Thyroid gland (tissue), 4 donors: ENCODE data around the gene GLYR1. TPM values are rescaled to one million over a fixed set of nuclear protein-coding genes. Genes with fewer than 3 reads are reported as not detected.
A peak's percentile ranks its signal among the peaks of the same experiment; 100 is the strongest.

Experiments
- DNase-seq, 2 donors: peaks; one replicate each; pipeline ENCODE4 v3.0.0-alpha.2; 2019
- H3K27ac ChIP-seq, 3 donors: fragments of 200-600 bp; sonication (generic); 1 replicate in 2 of 3; 2 replicates in 1 of 3; pipeline ENCODE4 v1.5.1; 2016 to 2019; ENCODE audit warnings: mild to moderate bottlenecking in 1 of 3, moderate library complexity in 1 of 3
- H3K27me3 ChIP-seq: fragments of 200-600 bp; sonication (generic); one replicate; pipeline ENCODE4 v1.5.1; 2019
- H3K36me3 ChIP-seq, 2 donors: fragments of 200-600 bp; sonication (generic); one replicate each; pipeline ENCODE4 v1.5.1; 2016 to 2019
- H3K4me1 ChIP-seq, 2 donors: fragments of 200-600 bp; sonication (generic); one replicate each; pipeline ENCODE4 v1.5.1; 2017 to 2019
- H3K4me3 ChIP-seq, 3 donors: fragments of 200-600 bp; sonication (generic); replicated peaks in 1 of 3; 1 replicate in 2 of 3; 2 replicates in 1 of 3; pipeline ENCODE4 v1.5.1; 2016; ENCODE audit warnings: mild to moderate bottlenecking in 1 of 3
- H3K9me3 ChIP-seq: fragments of 200-600 bp; sonication (generic); one replicate; pipeline ENCODE4 v1.5.1; 2017
- POLR2A ChIP-seq, 2 donors: fragments of 450-650 bp; IDR thresholded peaks; one replicate each; pipeline ENCODE4 v1.6.1; 2017; ENCODE audit warnings: antibody characterized with exemption in 2 of 2, mild to moderate bottlenecking in 2 of 2, moderate library complexity in 1 of 2
- WGBS, 2 donors: methylation state at CpG; one replicate each; pipeline ENCODE4 v1.1.5; 2017; 5-methylcytosine and 5-hydroxymethylcytosine counted together
- intact Hi-C: fragments of 100-400 bp; cut with DNase I; formaldehyde crosslinking; loops from one replicate; pipeline ENCODE4 v1.15.1; 2023
- total RNA-seq, 4 donors: library from RNA; depleted of rRNA; stranded (reverse); fragments of >200 nt; gene quantifications; one replicate each; pipeline ENCODE4 v1.2.3, GENCODE V29; 2016
- TF ChIP-seq, protein P1 (sequence below), 6 experiments: fragments of 200-600 bp in 3 of 6; fragments of 450-650 bp in 3 of 6; sonication (generic) in 3 of 6; IDR thresholded peaks; one replicate each; pipeline ENCODE4 v1.5.1; 2016 to 2019; ENCODE audit warnings: antibody characterized with exemption in 6 of 6, mild to moderate bottlenecking in 2 of 6, inconsistent platforms in 1 of 6, moderate library complexity in 1 of 6

Gene GLYR1
- total RNA-seq, 4 donors from 2014 or later: 43.1 to 89.2 (median 75.5) TPM

DNA sequence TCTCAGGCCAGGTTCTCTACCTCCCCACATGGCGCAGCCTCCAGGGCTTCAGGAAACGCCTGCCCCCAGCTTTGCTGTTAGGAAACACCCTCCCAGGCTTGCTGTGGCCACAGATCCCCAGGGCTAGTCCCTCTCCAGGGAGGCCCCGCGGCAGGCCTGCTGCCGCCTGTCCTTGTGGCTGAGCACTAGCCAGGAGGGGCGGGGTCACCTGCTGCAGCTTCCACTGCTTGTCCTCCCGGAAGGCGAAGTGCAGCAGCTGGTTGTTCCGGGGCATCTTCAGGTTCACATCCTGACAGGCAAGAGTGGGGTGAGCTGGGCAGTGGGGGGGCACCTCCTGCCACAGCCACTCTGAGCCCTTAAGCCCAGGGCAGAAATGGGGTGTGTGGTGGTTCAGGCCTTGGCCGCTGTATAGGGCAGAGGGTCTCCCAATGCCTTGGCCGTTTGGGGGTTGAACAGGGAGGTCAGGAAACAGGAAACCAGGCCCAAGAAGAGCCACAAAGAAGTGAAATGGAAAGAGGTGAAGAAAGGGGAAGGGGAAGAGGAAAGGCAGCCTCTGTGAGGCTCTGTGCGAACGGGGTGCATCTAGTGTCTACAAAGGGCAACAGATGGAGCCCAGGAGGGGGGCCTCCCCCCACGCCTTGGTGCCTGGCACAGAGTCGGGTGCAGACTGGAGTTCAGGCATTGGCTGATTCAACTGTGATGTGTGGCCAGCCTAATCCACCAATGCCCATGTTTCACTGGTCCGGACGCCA lies 46.6 kb downstream of the GLYR1 start:
- Histone ChIP-seq H3K4me1 (peaks cover 8% of the 10 kb centered on the region in 2 donors), H3K27ac (no peak overlapping the region), H3K36me3 (peaks cover 2 to 7% of the 10 kb centered on the region in 2 donors), H3K27me3 (no peaks in the 10 kb centered on the region), H3K9me3 (no peaks in the 10 kb centered on the region), H3K4me3 (no peak overlapping the region)
- intact Hi-C loops: loop anchor here (5.0 kb wide), 2 partner anchors 33 to 157 kb away; partner anchors contain the start of genes SEC14L5 and ZNF500
- peak; percentile 28 to 44 for DNase-seq
- TF ChIP-seq POLR2A (IDR thresholded peaks at IDR 0.05): no peak
- TF ChIP-seq, protein P1, sequence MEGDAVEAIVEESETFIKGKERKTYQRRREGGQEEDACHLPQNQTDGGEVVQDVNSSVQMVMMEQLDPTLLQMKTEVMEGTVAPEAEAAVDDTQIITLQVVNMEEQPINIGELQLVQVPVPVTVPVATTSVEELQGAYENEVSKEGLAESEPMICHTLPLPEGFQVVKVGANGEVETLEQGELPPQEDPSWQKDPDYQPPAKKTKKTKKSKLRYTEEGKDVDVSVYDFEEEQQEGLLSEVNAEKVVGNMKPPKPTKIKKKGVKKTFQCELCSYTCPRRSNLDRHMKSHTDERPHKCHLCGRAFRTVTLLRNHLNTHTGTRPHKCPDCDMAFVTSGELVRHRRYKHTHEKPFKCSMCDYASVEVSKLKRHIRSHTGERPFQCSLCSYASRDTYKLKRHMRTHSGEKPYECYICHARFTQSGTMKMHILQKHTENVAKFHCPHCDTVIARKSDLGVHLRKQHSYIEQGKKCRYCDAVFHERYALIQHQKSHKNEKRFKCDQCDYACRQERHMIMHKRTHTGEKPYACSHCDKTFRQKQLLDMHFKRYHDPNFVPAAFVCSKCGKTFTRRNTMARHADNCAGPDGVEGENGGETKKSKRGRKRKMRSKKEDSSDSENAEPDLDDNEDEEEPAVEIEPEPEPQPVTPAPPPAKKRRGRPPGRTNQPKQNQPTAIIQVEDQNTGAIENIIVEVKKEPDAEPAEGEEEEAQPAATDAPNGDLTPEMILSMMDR (IDR thresholded peaks at IDR 0.05): no peak
- WGBS, 2 donors: 77 to 79% methylated on average over 11 to 12 of the region's 17 CpGs

GRCh38 chr16:4799171-4799855 lies 47.8 kb downstream of the GLYR1 start:
- peaks cover 8% of the 10 kb centered on the region in 2 donors for H3K4me1 ChIP-seq
- H3K27me3 ChIP-seq: no peaks in the 10 kb centered on the region
- 93 to 96% methylated on average over 14 to 18 of the region's 19 CpGs for WGBS, 2 donors
- H3K4me3 ChIP-seq: no peak overlapping the region
- no peak overlapping the region for H3K27ac ChIP-seq
- no peaks in the 10 kb centered on the region for H3K9me3 ChIP-seq
- DNase-seq: no peak
- no peaks in the 10 kb centered on the region for H3K36me3 ChIP-seq
- intact Hi-C loops: no loop called here
- TF ChIP-seq, protein P1 (IDR thresholded peaks at IDR 0.05): no peak
- TF ChIP-seq POLR2A (IDR thresholded peaks at IDR 0.05): no peak

DNA sequence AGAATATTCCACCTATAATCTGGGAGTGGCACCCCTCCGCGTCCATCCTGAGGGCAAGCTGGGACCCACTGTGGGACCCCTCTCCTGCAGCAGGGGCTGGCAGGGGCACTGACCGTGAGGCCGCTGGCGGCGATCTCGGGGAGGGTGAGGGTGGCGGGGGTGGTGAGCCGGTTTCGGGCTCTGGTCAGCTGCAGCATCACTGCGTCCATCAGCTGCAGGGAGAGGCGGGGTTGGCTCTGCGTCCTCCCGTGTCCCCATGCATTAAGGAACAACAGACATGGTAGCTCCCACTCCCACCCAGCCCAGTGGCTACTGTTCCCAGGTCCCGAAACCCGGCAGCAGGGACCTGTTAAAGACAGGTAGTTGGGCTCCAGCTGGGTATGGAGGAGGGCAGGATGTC lies 48.6 kb downstream of the GLYR1 start:
- 93% methylated on average over 13 of the region's 16 CpGs; no CpG with 5 or more reads in 1 of the 2 donors for WGBS, 2 donors

DNA sequence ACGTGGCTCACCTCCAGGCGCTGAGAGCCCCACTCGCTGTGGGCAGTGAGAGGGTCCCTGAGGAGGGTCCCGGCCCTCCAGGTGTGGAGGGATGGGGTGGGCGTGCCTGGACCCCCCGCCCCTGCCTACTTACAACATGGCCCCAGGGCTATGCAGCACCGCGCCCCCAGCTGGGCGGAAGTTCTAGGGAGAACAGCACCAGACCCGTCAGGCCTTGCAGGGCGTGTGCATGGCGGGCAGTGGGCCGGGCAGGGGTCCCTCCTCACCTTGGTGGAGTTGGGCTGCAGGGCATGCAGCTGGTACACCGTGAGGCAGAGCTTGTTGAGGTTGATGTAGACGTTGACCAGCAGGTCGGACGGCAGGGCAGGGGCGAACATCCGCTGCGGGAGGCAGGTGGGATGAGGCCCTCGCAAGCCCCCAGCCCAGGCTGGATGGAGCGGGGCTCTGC lies 49.3 kb downstream of the GLYR1 start:
- intact Hi-C loops: no loop called here
- 83 to 91% methylated on average over 7 to 13 of the region's 22 CpGs for WGBS, 2 donors
- Histone ChIP-seq H3K9me3 (no peaks in the 10 kb centered on the region), H3K27ac (no peak overlapping the region), H3K36me3 (no peaks in the 10 kb centered on the region), H3K27me3 (no peaks in the 10 kb centered on the region), H3K4me1 (peaks cover 8% of the 10 kb centered on the region in 2 donors), H3K4me3 (no peak overlapping the region)
- no peak for DNase-seq
- no peak for TF ChIP-seq POLR2A (IDR thresholded peaks at IDR 0.05)
- TF ChIP-seq, protein P1 (IDR thresholded peaks at IDR 0.05): no peak

More for the DNA sequence above, 48.6 kb downstream of the GLYR1 start:
- TF ChIP-seq, protein P1 (IDR thresholded peaks at IDR 0.05): no peak
- TF ChIP-seq POLR2A (IDR thresholded peaks at IDR 0.05): no peak
- Histone ChIP-seq H3K4me3 (no peak overlapping the region), H3K9me3 (no peaks in the 10 kb centered on the region), H3K36me3 (no peaks in the 10 kb centered on the region), H3K27ac (no peak overlapping the region), H3K27me3 (no peaks in the 10 kb centered on the region), H3K4me1 (peaks cover 8% of the 10 kb centered on the region in 2 donors)
- intact Hi-C loops: no loop called here
- no peak for DNase-seq
